Measurements from ENCODE around the gene RFT1.
"Not testable (repeated sequence)": the region's sequence is repeated elsewhere in the genome, so short reads cannot be mapped to it uniquely, and the experiment has no call there.

The RFT1 gene

GRCh38 chr3:53153264-53153823, 23.1 kb upstream of the RFT1 start:
- Histone ChIP-seq H3K27me3 (ENCODE audit: insufficient read depth, poor library complexity, severe bottlenecking) (no peaks in the 10 kb centered on the region), H3K9me3 (ENCODE audit: severe bottlenecking) (no peaks in the 10 kb centered on the region), H3K36me3 (ENCODE audit: low read depth) (no peaks in the 10 kb centered on the region), H3K4me1 (ENCODE audit: insufficient read depth, poor library complexity, severe bottlenecking) (peaks cover 32% of the 10 kb centered on the region), H3K4me3 (ENCODE audit: severe bottlenecking) (no peak overlapping the region), H3K27ac (ENCODE audit: poor library complexity, severe bottlenecking) (no peak overlapping the region)
- DNase-seq (ENCODE audit: low spot score) (no peak), ATAC-seq (ENCODE audit: low read depth) (no peak)
- TF ChIP-seq, protein P1, sequence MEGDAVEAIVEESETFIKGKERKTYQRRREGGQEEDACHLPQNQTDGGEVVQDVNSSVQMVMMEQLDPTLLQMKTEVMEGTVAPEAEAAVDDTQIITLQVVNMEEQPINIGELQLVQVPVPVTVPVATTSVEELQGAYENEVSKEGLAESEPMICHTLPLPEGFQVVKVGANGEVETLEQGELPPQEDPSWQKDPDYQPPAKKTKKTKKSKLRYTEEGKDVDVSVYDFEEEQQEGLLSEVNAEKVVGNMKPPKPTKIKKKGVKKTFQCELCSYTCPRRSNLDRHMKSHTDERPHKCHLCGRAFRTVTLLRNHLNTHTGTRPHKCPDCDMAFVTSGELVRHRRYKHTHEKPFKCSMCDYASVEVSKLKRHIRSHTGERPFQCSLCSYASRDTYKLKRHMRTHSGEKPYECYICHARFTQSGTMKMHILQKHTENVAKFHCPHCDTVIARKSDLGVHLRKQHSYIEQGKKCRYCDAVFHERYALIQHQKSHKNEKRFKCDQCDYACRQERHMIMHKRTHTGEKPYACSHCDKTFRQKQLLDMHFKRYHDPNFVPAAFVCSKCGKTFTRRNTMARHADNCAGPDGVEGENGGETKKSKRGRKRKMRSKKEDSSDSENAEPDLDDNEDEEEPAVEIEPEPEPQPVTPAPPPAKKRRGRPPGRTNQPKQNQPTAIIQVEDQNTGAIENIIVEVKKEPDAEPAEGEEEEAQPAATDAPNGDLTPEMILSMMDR (IDR thresholded peaks at IDR 0.05; ENCODE audit: poor library complexity, severe bottlenecking), result no peak

DNA sequence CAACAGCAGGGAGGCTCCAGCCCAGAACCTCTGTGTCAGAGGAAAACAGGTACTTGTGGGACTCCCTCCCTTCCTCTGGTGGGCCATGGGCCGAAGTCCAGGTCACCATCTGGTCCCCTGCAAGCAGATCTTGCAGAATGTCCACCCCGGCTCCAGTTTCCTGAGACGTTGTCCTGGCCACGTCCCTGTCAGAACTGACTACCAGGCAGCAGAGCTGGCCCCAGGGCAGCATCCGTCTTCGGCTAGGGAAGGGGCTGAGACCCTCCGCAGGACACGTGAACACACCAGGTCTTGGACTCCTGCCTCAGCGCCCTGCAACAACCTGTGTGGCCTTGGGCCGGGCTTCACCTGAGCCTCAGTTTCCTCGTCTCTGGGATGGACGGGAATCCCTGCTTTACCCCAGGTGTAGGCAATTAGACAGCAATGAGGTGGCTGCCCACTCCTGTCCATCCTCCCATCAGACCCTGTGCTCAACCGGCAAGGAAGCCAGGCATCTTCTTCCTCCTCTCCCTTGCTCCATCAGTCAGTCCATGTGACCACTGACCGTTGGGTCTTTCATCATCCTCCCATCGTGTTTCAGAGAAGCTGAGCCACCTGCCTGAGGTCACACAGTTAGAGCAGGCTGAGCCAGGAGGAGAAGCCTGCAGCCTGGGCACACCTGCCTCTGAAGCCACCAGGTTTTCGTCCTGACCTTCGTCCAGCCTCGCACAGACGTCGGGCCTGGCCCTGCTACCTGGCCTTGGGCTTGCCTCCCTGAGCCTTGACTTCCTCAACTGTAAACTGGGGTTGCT, 21.8 kb upstream of the RFT1 start:
- DNase-seq (ENCODE audit: low spot score) (no peak), ATAC-seq (ENCODE audit: low read depth) (no peak)
- no peak overlapping the region for H3K4me3 ChIP-seq (ENCODE audit: severe bottlenecking)
- no peaks in the 10 kb centered on the region for H3K9me3 ChIP-seq (ENCODE audit: severe bottlenecking)
- H3K27me3 ChIP-seq (ENCODE audit: insufficient read depth, poor library complexity, severe bottlenecking), result no peaks in the 10 kb centered on the region
- no peaks in the 10 kb centered on the region for H3K36me3 ChIP-seq (ENCODE audit: low read depth)
- H3K4me1 ChIP-seq (ENCODE audit: insufficient read depth, poor library complexity, severe bottlenecking), result peaks cover 32% of the 10 kb centered on the region
- H3K27ac ChIP-seq (ENCODE audit: poor library complexity, severe bottlenecking), result no peak overlapping the region
- TF ChIP-seq, protein P1 (IDR thresholded peaks at IDR 0.05; ENCODE audit: poor library complexity, severe bottlenecking), result no peak

- no peak for ATAC-seq (ENCODE audit: low read depth)
- DNase-seq (ENCODE audit: low spot score), result no peak
- no peaks in the 10 kb centered on the region for H3K36me3 ChIP-seq (ENCODE audit: low read depth)
- H3K4me1 ChIP-seq (ENCODE audit: insufficient read depth, poor library complexity, severe bottlenecking), result peaks cover 32% of the 10 kb centered on the region
- no peaks in the 10 kb centered on the region for H3K27me3 ChIP-seq (ENCODE audit: insufficient read depth, poor library complexity, severe bottlenecking)
- H3K27ac ChIP-seq (ENCODE audit: poor library complexity, severe bottlenecking), result no peak overlapping the region
- TF ChIP-seq, protein P1 (IDR thresholded peaks at IDR 0.05; ENCODE audit: poor library complexity, severe bottlenecking), result no peak
- H3K9me3 ChIP-seq (ENCODE audit: severe bottlenecking), result no peaks in the 10 kb centered on the region
- H3K4me3 ChIP-seq (ENCODE audit: severe bottlenecking), result no peak overlapping the region
These were observed 21.2 kb upstream of the RFT1 start for GRCh38 chr3:53151465-53151864.

- not testable (repeated sequence) for ATAC-seq (ENCODE audit: low read depth); H3K4me3 ChIP-seq (ENCODE audit: severe bottlenecking); DNase-seq (ENCODE audit: low spot score); H3K27me3 ChIP-seq (ENCODE audit: insufficient read depth, poor library complexity, severe bottlenecking); H3K9me3 ChIP-seq (ENCODE audit: severe bottlenecking); H3K36me3 ChIP-seq (ENCODE audit: low read depth); H3K27ac ChIP-seq (ENCODE audit: poor library complexity, severe bottlenecking)
- H3K4me1 ChIP-seq (ENCODE audit: insufficient read depth, poor library complexity, severe bottlenecking), result peaks cover 30% of the 10 kb centered on the region
These were observed 20.8 kb upstream of the RFT1 start for GRCh38 chr3:53151086-53151438.

- no peak overlapping the region for H3K4me3 ChIP-seq (ENCODE audit: severe bottlenecking)
- H3K36me3 ChIP-seq (ENCODE audit: low read depth), result no peaks in the 10 kb centered on the region
- H3K9me3 ChIP-seq (ENCODE audit: severe bottlenecking), result no peaks in the 10 kb centered on the region
- peaks cover 24% of the 10 kb centered on the region for H3K4me1 ChIP-seq (ENCODE audit: insufficient read depth, poor library complexity, severe bottlenecking)
- ATAC-seq (ENCODE audit: low read depth) (peak; percentile 59), DNase-seq (ENCODE audit: low spot score) (no peak)
- TF ChIP-seq, protein P1 (IDR thresholded peaks at IDR 0.05; ENCODE audit: poor library complexity, severe bottlenecking), result no peak
- H3K27ac ChIP-seq (ENCODE audit: poor library complexity, severe bottlenecking), result no peak overlapping the region
- no peaks in the 10 kb centered on the region for H3K27me3 ChIP-seq (ENCODE audit: insufficient read depth, poor library complexity, severe bottlenecking)
These were observed 20.2 kb upstream of the RFT1 start for GRCh38 chr3:53150247-53151085.

Measured in RWPE2 (cell line).